Sigmoid colon (tissue), 3 donors: ENCODE data around the gene RBM15.

Experiments used
- CTCF ChIP-seq, 4 experiments: fragments of 450-650 bp in 3 of 4; fragments of 200-600 bp in 1 of 4; IDR thresholded peaks; one replicate each; pipeline ENCODE4 v1.5.1; 2016 to 2019; ENCODE audit warnings: antibody characterized with exemption in 4 of 4, mild to moderate bottlenecking in 3 of 4, moderate library complexity in 2 of 4
- POLR2A ChIP-seq, 2 donors: fragments of 450-650 bp; IDR thresholded peaks; one replicate each; pipeline ENCODE4 v1.6.1; 2016; ENCODE audit warnings: antibody characterized with exemption in 2 of 2, mild to moderate bottlenecking in 2 of 2, moderate library complexity in 2 of 2

GRCh38 chr1:110312188-110313121 lies 26.7 kb upstream of the RBM15 start:
- TF ChIP-seq CTCF (IDR thresholded peaks at IDR 0.05), result peak; percentile 89 to 91 (median 90)
- no peak for TF ChIP-seq POLR2A (IDR thresholded peaks at IDR 0.05)
